Gastroesophageal sphincter (tissue), 3 donors: ENCODE results near the gene BRS3.

Experiments
- EP300 ChIP-seq: sonication (generic); formaldehyde crosslinking; IDR thresholded peaks from one replicate; pipeline ENCODE4 v1.6.1; 2017; ENCODE audit warnings: antibody characterized with exemption, mild to moderate bottlenecking
- POLR2A ChIP-seq, 2 donors: fragments of 450-650 bp; IDR thresholded peaks; one replicate each; pipeline ENCODE4 v1.6.1; 2017; ENCODE audit warnings: antibody characterized with exemption in 2 of 2, mild to moderate bottlenecking in 2 of 2, moderate library complexity in 1 of 2
- POLR2AphosphoS5 ChIP-seq: sonication (generic); formaldehyde crosslinking; IDR thresholded peaks from one replicate; pipeline ENCODE4 v1.6.1; 2017; ENCODE audit warnings: antibody characterized with exemption
- TF ChIP-seq, protein P1 (sequence below), 4 experiments: fragments of 200-600 bp in 2 of 4; fragments of 450-650 bp in 2 of 4; sonication (generic) in 1 of 4; IDR thresholded peaks; one replicate each; pipeline ENCODE4 v1.5.1; 2017 to 2019; ENCODE audit warnings: antibody characterized with exemption in 4 of 4, mild to moderate bottlenecking in 2 of 4, moderate library complexity in 2 of 4

DNA sequence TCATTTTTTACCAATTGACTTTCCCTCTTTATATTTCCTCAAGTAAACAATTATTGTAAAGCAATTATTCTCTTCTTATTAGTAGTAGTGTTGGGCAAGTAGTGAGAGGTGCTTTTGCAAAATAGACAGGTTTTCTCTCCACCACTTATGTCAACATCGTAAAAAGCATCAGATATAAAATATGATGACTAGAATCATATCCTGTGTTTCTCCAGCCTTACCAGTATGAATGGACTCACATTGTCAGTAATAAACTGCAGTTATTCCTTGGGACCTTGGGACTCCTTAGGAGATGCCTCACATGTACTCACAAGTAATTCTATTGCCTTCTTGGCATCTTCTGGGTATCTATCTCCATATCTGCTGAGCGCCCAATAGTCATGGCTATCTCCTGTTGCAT is 40.4 kb upstream of the BRS3 start:
- TF ChIP-seq, protein P1, sequence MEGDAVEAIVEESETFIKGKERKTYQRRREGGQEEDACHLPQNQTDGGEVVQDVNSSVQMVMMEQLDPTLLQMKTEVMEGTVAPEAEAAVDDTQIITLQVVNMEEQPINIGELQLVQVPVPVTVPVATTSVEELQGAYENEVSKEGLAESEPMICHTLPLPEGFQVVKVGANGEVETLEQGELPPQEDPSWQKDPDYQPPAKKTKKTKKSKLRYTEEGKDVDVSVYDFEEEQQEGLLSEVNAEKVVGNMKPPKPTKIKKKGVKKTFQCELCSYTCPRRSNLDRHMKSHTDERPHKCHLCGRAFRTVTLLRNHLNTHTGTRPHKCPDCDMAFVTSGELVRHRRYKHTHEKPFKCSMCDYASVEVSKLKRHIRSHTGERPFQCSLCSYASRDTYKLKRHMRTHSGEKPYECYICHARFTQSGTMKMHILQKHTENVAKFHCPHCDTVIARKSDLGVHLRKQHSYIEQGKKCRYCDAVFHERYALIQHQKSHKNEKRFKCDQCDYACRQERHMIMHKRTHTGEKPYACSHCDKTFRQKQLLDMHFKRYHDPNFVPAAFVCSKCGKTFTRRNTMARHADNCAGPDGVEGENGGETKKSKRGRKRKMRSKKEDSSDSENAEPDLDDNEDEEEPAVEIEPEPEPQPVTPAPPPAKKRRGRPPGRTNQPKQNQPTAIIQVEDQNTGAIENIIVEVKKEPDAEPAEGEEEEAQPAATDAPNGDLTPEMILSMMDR (IDR thresholded peaks at IDR 0.05) = no peak
- TF ChIP-seq POLR2A (IDR thresholded peaks at IDR 0.05) = no peak
- no peak for TF ChIP-seq EP300
- no peak for TF ChIP-seq POLR2AphosphoS5
